ENCODE results near the gene TFAP2A.

Gene TFAP2A

GRCh38 chr6:10425975-10426780 lies 11.3 kb upstream of the TFAP2A start:
- no peak for DNase-seq

GRCh38 chr6:10425176-10425974 lies 10.5 kb upstream of the TFAP2A start:
- no peak for DNase-seq

- DNase-seq: no peak
These were observed 9.2 kb upstream of the TFAP2A start for GRCh38 chr6:10424040-10424439.

- DNase-seq: no peak
These were observed 7.8 kb upstream of the TFAP2A start for GRCh38 chr6:10422737-10423034.

- no peak for DNase-seq
These were observed 7.3 kb upstream of the TFAP2A start for GRCh38 chr6:10421921-10422736.

GRCh38 chr6:10421158-10421920 lies 6.5 kb upstream of the TFAP2A start:
- DNase-seq: no peak

- DNase-seq: no peak
These were observed 5.8 kb upstream of the TFAP2A start for GRCh38 chr6:10420546-10421157.

- DNase-seq: no peak
These were observed 5.1 kb upstream of the TFAP2A start for GRCh38 chr6:10419749-10420545.

- no peak for DNase-seq
These were observed 4.2 kb upstream of the TFAP2A start for GRCh38 chr6:10418862-10419748.

GRCh38 chr6:10418361-10418861 lies 3.5 kb upstream of the TFAP2A start:
- DNase-seq: no peak

GRCh38 chr6:10417681-10418104 lies 2.8 kb upstream of the TFAP2A start:
- DNase-seq: no peak

- no peak for DNase-seq
These were observed 2.2 kb upstream of the TFAP2A start for GRCh38 chr6:10416863-10417641.

GRCh38 chr6:10416516-10416862 lies 1.6 kb upstream of the TFAP2A start:
- no peak for DNase-seq

- DNase-seq: no peak
These were observed 975 bp upstream of the TFAP2A start for GRCh38 chr6:10415617-10416480.

GRCh38 chr6:10413850-10414738 lies 780 bp downstream of the TFAP2A start:
- no peak for DNase-seq

- no peak for DNase-seq
These were observed 1.5 kb downstream of the TFAP2A start for GRCh38 chr6:10413262-10413849.
